ENCODE measurements around the gene CLIP2.
"Not testable (repeated sequence)": the region's sequence is repeated elsewhere in the genome, so short reads cannot be mapped to it uniquely, and the experiment has no call there.

The CLIP2 gene

DNA sequence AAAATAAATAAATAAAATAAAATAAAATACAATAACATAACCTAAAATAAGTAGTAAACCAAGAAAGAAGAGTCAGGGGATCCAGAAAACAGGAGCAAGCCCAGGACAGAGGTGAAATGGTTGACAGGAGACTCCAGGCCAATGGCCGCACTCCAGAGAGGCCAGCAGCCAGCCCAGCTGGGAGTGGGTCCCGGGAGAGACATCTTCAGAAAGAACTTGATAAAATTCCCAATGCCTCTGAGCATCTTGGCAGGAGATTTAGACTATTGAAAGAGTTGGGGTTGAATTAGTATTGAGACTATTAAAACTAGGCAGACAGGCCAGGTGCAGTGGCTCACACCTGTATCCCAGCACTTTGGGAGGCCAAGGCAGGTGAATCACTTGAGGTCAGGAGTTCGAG lies 62.6 kb downstream of the CLIP2 start:
- peaks cover 52% of the 10 kb centered on the region for H3K36me3 Mint-ChIP-seq (ENCODE audit: low read depth)
- no peak for DNase-seq
- no peaks in the 10 kb centered on the region for H3K27me3 Mint-ChIP-seq (ENCODE audit: low read depth, poor library complexity)
- no peak overlapping the region for H3K27ac Mint-ChIP-seq
- no peaks in the 10 kb centered on the region for H3K9me3 Mint-ChIP-seq
- TF ChIP-seq, protein P1, sequence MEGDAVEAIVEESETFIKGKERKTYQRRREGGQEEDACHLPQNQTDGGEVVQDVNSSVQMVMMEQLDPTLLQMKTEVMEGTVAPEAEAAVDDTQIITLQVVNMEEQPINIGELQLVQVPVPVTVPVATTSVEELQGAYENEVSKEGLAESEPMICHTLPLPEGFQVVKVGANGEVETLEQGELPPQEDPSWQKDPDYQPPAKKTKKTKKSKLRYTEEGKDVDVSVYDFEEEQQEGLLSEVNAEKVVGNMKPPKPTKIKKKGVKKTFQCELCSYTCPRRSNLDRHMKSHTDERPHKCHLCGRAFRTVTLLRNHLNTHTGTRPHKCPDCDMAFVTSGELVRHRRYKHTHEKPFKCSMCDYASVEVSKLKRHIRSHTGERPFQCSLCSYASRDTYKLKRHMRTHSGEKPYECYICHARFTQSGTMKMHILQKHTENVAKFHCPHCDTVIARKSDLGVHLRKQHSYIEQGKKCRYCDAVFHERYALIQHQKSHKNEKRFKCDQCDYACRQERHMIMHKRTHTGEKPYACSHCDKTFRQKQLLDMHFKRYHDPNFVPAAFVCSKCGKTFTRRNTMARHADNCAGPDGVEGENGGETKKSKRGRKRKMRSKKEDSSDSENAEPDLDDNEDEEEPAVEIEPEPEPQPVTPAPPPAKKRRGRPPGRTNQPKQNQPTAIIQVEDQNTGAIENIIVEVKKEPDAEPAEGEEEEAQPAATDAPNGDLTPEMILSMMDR (IDR thresholded peaks at IDR 0.05) = no peak
- H3K4me1 Mint-ChIP-seq = no peaks in the 10 kb centered on the region
- H3K4me3 Mint-ChIP-seq = no peak overlapping the region

DNA sequence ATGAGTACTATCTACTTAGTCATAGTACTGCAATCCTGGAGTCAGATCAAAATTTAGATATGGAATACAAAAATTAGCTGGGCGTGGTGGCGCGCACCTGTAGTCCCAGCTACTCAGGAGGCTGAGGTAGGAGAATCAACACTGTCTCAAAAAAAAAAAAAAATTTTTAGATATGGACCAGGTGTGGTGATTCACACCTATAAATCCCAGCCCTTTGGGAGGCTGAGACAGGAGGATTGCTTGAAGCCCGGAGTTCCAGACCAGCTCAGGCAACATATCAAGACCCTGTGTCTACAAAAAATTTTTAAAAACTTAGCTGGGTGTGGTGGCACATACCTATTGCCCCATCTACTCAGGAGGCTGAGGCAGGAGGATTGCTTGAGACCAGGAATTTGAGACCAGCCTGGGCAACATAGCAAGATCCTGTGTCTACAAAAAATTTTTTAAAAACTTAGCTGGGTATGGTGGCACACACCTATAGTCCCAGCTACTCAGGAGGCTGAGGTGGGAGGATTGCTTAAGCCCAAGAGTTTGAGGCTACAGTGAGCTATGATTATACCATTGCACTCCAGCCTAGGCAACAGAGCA lies 63.4 kb downstream of the CLIP2 start:
- not testable (repeated sequence) for H3K27ac Mint-ChIP-seq; H3K4me3 Mint-ChIP-seq; H3K27me3 Mint-ChIP-seq (ENCODE audit: low read depth, poor library complexity); H3K4me1 Mint-ChIP-seq; DNase-seq; H3K9me3 Mint-ChIP-seq
- peaks cover 49% of the 10 kb centered on the region for H3K36me3 Mint-ChIP-seq (ENCODE audit: low read depth)

DNA sequence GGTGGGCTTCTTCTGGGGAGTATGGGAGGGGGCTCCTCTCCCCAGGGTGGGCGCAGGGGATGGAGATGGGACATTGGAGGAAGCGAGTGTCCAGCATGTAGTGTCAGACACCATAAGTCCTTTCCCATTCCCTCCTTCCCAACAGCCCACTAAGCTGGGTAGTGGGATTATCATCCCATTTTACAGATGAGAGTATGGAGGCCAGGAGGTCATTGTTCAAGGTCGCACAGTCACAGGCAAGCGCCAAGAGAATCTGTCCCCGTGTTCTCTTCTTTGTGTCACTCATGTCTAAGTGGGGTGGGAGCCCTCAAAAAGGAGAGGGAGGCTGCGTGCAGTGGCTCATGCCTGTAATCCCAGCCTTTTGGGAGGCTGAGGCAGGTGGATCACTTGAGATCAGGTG lies 64.8 kb downstream of the CLIP2 start:
- Mint-ChIP-seq H3K4me1 (no peaks in the 10 kb centered on the region), H3K4me3 (no peak overlapping the region), H3K27ac (no peak overlapping the region), H3K36me3 (ENCODE audit: low read depth) (peaks cover 49% of the 10 kb centered on the region), H3K27me3 (ENCODE audit: low read depth, poor library complexity) (no peaks in the 10 kb centered on the region), H3K9me3 (no peaks in the 10 kb centered on the region)
- TF ChIP-seq, protein P1 (IDR thresholded peaks at IDR 0.05) = no peak
- no peak for DNase-seq

DNA sequence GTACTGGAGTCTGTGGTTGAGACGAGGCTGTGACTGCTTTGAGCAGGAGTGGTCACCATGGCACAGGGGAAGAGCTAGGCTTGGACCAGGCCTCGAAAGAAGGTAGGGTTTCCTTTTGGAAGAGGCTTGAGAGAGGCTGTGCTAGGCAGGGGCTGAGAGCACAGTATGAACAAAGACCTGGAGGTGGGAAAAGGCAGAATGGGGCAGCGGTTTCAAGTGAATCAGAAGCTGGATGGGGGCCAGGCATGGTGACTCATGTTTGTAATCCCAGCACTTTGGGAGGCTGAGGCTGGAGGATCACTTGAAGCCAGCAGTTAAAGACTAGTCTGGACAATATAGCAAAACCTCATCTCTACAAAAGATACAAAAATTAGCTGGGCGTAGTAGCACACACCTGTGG lies 65.9 kb downstream of the CLIP2 start:
- TF ChIP-seq, protein P1 (IDR thresholded peaks at IDR 0.05) = no peak
- H3K27ac Mint-ChIP-seq = no peak overlapping the region
- DNase-seq = no peak
- H3K27me3 Mint-ChIP-seq (ENCODE audit: low read depth, poor library complexity) = no peaks in the 10 kb centered on the region
- peaks cover 60% of the 10 kb centered on the region for H3K36me3 Mint-ChIP-seq (ENCODE audit: low read depth)
- H3K4me3 Mint-ChIP-seq = no peak overlapping the region
- no peaks in the 10 kb centered on the region for H3K4me1 Mint-ChIP-seq
- no peaks in the 10 kb centered on the region for H3K9me3 Mint-ChIP-seq

DNA sequence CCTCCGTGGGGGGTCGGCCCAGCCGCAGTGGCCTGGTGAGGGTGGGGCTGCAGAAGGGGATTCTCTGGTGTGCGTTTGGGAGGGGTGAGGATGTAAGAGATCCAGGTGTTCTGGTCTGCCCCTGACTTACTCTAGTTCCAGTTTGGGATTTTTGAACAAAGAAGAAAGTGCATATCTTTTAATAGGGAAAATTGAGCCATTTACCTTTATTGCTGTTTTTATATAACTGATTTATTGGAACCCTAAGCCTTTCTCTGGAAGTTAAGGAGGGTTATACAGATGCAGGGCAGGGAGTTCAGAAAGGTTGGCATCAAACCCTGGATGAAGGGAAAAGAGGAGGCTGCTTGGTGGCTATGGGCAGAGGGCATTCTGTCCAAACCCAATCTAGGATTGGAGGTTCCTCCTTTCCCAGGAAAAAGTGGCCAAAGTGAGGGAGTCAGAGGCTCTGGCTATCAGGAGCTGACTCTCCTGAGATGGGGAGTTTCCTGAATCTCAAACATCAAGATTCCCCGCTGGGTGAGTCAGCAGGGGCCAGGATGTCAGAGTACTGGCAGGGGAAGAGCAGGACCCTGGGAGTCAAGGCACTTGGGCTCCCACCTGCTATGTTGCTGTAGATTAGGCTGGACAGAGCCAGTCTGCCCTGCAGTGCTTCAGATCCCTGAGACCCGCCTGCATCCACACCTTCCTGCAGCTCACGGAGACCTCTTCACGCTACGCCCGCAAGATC lies 67.5 kb downstream of the CLIP2 start:
- Mint-ChIP-seq H3K27me3 (ENCODE audit: low read depth, poor library complexity) (no peaks in the 10 kb centered on the region), H3K27ac (peak overlapping the region; percentile 80), H3K4me3 (no peak overlapping the region), H3K36me3 (ENCODE audit: low read depth) (peaks cover 59% of the 10 kb centered on the region), H3K9me3 (no peaks in the 10 kb centered on the region), H3K4me1 (no peaks in the 10 kb centered on the region)
- DNase-seq = no peak
- TF ChIP-seq, protein P1 (IDR thresholded peaks at IDR 0.05) = no peak

DNA sequence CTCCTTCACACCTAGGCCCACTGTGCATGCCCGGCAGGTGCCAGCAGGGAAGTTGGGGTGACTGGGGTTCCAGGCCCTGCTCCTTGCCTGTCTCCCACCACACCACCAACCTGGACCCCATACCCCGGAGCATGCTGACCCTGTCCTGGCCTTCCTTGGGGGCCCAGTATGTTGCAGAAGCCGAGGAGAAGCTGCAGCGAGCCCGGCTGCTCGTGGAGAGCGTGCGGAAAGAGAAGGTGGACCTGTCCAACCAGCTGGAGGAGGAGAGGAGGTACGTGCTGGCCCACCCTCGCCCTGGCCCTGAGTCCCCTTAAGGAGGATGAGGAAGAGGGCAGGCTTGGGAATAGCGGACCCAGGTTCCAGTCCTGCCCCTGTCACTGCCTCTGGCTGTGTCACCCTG lies 70.8 kb downstream of the CLIP2 start:
- Mint-ChIP-seq H3K4me3 (no peak overlapping the region), H3K36me3 (ENCODE audit: low read depth) (peaks cover 44% of the 10 kb centered on the region), H3K27me3 (ENCODE audit: low read depth, poor library complexity) (no peaks in the 10 kb centered on the region), H3K4me1 (peaks cover 12% of the 10 kb centered on the region), H3K9me3 (no peaks in the 10 kb centered on the region), H3K27ac (no peak overlapping the region)
- no peak for DNase-seq
- TF ChIP-seq, protein P1 (IDR thresholded peaks at IDR 0.05) = no peak
